Left ventricle myocardium superior (tissue), 1 donor: ENCODE measurements around the gene AUTS2. TPM values are rescaled to one million over a fixed set of nuclear protein-coding genes. Genes with fewer than 3 reads are reported as not detected.

ENCODE experiments used
- ATAC-seq: fragments of 200-7000 bp; cut with Tn5 transposase; one replicate; pipeline ENCODE4 v1.9.1; 2020; ENCODE audit warnings: mild to moderate bottlenecking, moderate library complexity
- DNase-seq: peaks from one replicate; pipeline ENCODE4 v3.0.0-alpha.2; 2020
- intact Hi-C: fragments of 100-400 bp; cut with micrococcal nuclease; formaldehyde crosslinking; loops from one replicate; pipeline ENCODE4 v1.11.0; 2022
- total RNA-seq: library from RNA; stranded (reverse); fragmentation: NEBNext Ultra II Directional; extraction: Animal tissue kit (Norgen Biotek cat#: 25700); gene quantifications from one replicate; pipeline ENCODE4 v1.2.1, GENCODE V29; 2021
- donor health status: DM: no; HTN: yes; CAD: no; lungs with severe emphysema.

AUTS2 gene
- total RNA-seq, 1 donor from 2014 or later = 7.9 TPM

DNA sequence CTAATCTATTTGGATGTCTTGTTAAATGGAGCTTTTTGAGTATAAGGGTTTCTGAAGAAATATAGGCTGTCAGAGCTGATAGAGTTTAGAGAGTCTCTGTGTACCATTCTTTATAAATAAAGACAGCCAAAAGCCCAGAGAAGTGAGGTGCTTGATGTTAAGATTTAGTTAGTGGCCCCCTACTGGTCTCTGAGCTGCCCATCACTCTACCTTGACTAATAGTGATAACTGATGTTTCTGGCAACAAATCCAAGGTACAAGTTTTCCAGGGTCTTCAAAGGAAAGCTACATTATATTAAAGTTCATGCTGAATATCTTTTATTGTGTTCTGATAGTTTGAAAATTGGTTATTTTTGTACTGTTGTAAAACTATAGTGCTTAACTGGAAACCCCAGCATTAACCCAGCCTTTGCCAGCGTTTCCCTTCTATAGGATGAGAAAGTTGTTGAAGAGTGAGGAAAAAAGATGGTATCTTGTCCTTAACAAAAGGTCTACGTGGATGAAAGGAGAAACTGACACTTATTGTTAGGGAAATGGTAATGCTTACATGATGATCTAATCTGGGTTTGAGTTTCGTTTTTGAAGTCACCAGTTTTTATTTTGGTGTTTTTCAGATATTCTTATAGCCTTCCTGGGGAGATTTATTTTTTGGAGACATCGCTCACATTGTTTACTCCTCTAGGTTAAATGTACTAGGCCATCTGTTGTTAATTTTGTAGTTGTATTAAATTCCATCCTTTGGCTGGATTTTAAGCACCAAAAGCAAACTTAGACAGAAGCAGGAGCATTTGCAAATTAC, 79.0 kb downstream of the AUTS2 start:
- ATAC-seq = no peak
- intact Hi-C loops = no loop called here
- DNase-seq = no peak

DNA sequence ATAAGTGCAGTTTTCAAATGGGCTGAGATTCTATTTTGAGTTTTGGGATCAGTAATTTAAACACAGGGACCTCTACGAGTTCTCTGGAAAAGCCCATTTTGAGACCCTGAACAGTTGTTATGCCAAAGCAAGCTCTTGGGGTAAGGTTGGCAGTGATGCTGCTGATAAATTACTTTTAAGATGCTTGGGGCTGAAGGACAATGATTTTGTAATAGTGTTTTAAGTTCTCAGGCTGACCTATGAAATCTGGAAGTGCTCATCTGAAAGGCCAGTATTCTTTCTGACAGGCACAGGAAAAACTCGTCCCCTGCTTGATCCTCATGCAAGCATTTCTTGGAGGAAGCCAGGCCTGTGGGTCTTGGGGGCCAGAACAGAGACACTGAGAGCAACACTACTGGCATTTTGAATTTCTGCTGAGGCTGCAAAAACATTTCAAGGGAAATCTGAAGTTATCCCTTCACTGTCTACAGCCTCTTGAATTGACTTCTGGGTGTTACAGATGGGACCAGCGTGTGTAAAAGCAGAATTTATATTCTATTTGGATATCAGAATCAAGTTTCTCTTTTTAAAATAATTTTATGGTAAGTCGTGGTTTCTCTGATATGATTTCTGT, 79.7 kb downstream of the AUTS2 start:
- intact Hi-C loops = no loop called here
- peak; percentile 20 for ATAC-seq
- DNase-seq = no peak

DNA sequence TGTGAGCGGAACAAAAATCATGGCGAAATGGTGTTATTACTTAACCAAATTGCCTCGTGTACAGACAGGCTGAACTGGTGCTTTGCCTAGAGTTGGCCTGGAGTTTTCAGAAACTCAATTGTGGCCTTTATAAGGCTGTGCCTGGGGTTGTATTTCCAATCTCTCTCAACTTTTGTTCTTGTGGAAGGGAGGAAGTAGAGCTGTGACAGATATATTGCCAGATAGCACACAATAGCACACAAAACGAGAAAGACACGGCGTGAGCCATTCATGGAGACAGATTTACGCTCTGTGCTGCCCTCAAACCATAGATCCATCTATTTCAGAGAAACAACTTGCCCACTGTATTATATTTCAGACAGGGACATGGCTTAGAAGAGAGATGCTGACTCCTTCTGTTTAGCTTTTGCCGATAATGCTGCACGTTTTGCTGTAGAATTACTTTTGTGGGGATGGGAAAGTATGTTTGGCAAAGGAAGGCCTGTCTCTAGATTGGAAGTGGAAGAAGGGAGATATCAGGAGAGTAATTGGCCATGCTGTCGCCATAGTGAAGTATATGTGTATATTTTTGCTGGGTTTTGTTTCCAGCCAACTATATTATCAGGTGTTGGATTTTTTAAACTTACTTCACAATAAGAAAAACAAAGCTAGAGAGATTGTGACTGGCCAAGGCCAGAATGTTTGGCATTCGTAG, 80.4 kb downstream of the AUTS2 start:
- intact Hi-C loops = no loop called here
- no peak for DNase-seq
- peak; percentile 13 for ATAC-seq

- intact Hi-C loops = no loop called here
- ATAC-seq (no peak), DNase-seq (no peak)
These were observed 82.9 kb downstream of the AUTS2 start for GRCh38 chr7:69681181-69681580.

DNA sequence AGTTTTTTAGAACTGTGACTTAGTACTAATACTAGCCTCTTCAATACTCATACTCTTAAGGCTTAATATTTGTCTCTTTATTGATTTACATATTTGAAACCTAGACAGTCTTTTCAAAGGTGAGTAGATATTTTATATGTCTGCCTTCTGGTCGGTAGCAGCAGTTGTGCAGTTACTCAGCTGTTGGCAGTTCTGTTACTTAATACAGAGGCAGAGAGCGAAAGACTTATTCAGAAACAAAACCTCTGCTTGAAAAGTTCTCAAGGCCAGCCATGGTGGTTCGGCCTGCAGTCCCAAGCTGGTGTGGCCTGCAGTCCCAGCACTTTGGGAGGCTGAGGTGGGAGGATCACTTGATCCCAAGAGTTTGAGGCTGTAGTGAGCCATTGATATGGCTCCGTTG, 84.2 kb downstream of the AUTS2 start:
- intact Hi-C loops = no loop called here
- DNase-seq = no peak
- no peak for ATAC-seq

DNA sequence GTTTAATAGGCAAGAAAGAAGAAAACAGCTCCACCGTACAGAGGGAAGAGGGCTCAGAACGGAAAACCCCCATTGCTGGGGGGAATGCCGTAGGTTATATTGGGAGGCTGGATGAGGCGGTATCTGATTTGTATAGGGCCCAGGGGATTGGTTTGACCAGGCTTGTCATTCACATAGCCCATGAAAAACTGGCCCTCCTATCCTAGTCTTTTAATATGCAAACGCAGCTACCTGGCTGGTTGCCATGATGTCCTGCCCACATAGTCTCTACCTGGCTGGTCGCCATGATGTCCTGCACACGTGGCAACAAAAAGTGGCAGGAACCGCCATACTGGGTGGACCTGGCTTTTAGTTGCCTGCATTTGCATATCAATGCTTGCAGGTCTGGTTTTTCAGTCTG, 84.7 kb downstream of the AUTS2 start:
- ATAC-seq = no peak
- intact Hi-C loops = no loop called here

DNA sequence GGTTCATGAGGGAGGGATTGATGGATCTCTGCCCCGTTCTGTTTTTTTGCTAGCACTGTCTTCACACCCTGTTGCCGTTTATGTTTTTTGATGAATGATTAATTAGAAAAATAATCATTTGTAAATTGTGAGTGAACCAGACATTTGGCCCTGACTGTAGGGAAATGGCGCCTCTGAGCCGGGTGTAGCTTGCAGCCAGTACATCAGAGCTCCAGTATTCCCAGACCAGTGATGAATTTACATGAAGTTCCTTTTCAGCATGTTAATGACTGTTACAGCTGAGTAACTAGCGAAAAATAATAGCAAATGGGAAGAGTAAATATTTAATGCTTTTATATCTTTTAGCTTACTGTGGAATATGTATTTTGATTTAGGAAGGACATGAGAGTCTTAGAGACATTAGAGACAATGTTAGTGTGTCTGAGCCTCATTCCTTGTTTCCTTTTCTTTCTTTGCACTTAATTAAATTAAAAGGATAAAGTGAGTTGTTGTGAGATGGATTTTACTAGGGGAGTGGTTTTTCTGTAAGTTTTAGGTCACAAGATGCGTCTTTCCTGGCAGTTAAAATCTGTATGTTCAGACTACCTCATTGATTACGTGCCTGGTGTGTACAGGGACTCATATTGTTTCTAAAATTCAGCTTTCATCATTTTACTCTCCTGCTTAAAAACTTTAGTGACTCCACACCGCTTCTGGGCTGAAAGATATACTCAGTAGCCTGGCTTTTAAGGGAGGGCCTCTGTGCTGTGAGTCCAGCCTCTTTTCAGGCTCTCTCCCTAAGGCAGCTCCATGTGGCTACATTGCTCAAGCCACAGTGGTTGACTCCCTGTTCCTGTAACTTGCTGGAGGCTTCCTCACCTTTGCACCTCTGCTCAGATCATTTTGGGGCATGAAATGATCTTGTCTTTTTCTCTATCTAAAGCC, 86.4 kb downstream of the AUTS2 start:
- intact Hi-C loops = no loop called here
- ATAC-seq (peak; percentile 55), DNase-seq (no peak)

More for the DNA sequence above, 84.7 kb downstream of the AUTS2 start:
- peak; percentile 33 for DNase-seq

- no peak for ATAC-seq
These were observed 87.0 kb downstream of the AUTS2 start for GRCh38 chr7:69685293-69685631.

GRCh38 chr7:69686366-69686765, 88.1 kb downstream of the AUTS2 start:
- intact Hi-C loops = no loop called here
- no peak for DNase-seq
- no peak for ATAC-seq

More at GRCh38 chr7:69685293-69685631, 87.0 kb downstream of the AUTS2 start:
- no peak for DNase-seq
- intact Hi-C loops = no loop called here

GRCh38 chr7:69687739-69688433, 89.6 kb downstream of the AUTS2 start:
- DNase-seq (no peak), ATAC-seq (no peak)
- intact Hi-C loops = no loop called here

DNA sequence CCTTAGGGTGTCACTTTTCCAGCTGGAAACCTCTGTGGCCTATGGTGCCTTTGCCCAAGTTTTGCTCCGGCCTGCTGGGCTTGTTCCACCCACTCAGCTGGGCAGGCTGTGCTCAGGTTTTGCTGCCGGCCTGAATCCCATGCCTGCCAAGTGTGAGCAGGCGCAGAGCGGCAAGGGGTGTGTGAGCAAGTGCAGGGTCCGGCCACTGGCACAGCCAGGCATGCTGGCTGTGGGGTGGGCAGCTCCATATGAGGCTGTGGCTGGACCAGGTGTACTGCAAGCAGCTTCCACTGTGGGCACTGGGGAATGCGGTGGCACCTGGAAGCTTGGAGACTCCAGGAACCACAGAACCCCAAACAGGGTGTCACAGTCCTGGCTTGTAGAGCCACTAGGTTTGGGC, 92.1 kb downstream of the AUTS2 start:
- DNase-seq (no peak), ATAC-seq (no peak)
- intact Hi-C loops = no loop called here

GRCh38 chr7:69691327-69691726, 93.1 kb downstream of the AUTS2 start:
- ATAC-seq = no peak
- intact Hi-C loops = no loop called here
- no peak for DNase-seq

GRCh38 chr7:69691734-69692133, 93.5 kb downstream of the AUTS2 start:
- ATAC-seq = no peak
- DNase-seq = no peak
- intact Hi-C loops = no loop called here

DNA sequence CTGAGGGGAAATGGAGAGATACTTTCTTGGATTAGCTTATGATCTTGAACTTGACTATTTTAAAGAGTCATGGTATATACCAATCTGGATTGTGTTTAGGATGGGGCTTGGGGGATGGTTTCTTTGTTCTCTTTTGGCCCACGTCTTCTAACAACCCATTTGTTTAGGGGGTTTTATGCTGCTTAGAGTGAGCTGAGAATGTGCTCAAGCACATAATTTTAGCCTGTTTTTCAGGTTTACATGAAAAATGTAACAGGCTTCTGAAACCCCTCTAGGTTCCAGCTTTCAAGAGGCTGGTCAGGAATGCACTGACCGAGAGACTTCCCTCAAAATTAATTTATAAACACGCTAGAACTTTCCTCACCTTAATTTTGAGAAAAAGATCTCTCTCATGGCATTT, 94.3 kb downstream of the AUTS2 start:
- ATAC-seq = no peak
- intact Hi-C loops = no loop called here
- DNase-seq = no peak

DNA sequence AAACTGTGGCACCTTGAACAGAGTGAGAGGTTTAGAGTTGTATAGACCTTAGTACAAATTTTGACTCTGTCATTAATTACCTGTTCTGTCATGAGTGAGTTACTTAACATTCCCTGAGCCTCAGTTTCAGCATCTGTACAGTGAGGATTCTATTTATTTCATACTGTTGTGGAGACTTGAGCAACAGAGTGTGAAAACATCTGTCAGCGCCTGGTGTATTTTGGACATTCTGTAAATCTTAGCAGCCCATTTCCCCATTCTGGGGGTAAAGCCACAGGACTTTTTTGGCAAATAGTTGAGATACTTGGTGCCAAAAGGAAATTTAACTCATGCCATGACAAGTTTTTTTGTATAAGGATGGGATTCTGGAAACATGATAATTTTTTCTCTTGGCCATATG, 94.8 kb downstream of the AUTS2 start:
- DNase-seq (no peak), ATAC-seq (no peak)

GRCh38 chr7:69696054-69696591, 97.8 kb downstream of the AUTS2 start:
- no peak for ATAC-seq
- intact Hi-C loops = no loop called here
- no peak for DNase-seq

More for the DNA sequence above, 94.8 kb downstream of the AUTS2 start:
- intact Hi-C loops = no loop called here

GRCh38 chr7:69696686-69697685, 98.7 kb downstream of the AUTS2 start:
- intact Hi-C loops = no loop called here
- DNase-seq (no peak), ATAC-seq (no peak)
